ENCODE results near the gene ABHD10.
A peak's percentile ranks its signal among the peaks of the same experiment; 100 is the strongest.
"Not testable (repeated sequence)": the region's sequence is repeated elsewhere in the genome, so short reads cannot be mapped to it uniquely, and the experiment has no call there.

The ABHD10 gene

DNA sequence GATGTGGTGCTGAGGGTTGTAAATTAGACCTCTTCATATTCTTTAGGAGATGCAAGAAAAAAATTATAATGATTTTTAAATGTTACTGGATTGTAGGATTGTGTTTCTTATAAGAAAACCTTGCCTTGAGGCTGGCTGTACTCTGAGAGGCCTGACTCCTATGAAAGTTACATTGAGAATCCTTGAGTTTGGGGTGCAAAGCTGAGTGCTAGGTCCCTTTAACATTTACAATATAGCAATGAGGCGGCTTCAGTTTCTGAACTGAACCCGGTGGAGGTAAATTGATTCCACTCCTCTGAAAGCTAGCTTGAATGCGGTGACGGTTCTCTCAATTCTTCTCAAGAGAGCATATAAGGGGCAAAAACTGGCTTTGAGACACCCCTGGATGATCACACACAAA lies 55.6 kb downstream of the ABHD10 start, which contains the start of gene TMPRSS7:
TMPRSS7 (plus strand) TSS at position 301 of the 400 bp plus-strand sequence. CDS start 110 bp downstream, outside the sequence.
- DNase-seq (ENCODE audit: low read depth): no peak

DNA sequence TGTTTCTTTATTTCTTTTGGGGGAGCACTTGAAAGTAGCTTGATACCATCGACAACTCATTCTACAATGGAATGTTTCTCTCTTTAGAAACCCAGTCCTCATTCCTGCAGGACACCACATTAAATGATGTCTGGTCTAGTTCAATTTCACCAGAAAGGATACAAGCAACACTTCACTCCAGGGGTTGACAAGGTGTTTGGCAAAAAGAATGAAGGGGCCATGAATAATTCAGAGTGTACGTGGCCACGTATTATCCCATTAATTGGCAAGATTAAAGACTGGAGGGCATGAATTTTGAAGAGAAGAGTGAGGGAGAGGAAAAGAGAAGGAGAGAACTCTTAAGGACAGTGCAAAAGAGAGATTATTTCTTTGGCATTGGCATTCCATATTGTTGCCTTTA lies 56.4 kb downstream of the ABHD10 start:
- DNase-seq (ENCODE audit: low read depth): no peak

DNA sequence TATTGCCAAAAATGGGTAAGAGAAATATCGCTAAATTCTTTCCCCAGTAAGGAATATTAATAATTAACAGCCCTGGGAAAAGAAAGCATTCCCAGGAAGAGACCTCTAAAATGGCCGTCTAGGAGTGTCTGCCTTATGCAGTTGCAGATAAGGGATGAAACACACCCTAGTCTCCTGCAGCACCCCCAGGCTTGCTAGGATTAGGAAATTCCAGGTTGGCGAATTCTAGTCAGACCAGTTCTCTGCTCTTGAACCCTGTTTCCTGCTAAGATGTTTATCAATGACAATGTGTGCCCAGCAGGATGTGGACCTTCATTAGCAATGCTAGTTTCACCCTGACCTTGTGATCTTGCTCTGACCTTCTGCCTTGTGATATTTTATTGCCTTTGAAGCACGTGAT lies 58.4 kb downstream of the ABHD10 start:
- DNase-seq (ENCODE audit: low read depth): not testable (repeated sequence)

DNA sequence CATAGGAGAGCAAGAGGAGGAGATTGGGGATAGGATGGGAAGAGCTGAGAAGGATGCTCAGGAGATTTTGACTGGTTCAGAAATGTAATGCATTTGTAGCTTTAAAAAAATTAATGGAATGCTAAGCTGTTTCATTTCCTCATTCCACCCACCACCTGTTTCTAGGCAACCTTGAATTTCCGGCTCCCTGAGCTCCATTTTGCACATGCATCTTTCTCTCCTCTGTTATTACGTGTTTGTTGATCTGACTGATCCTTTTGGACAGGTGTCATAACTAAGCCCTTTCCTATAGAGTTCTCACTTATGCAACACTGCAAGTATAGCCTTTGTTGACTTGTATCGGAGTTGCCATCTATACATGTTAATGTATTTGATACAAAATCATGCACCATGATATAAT lies 60.0 kb downstream of the ABHD10 start:
- DNase-seq (ENCODE audit: low read depth): no peak

DNA sequence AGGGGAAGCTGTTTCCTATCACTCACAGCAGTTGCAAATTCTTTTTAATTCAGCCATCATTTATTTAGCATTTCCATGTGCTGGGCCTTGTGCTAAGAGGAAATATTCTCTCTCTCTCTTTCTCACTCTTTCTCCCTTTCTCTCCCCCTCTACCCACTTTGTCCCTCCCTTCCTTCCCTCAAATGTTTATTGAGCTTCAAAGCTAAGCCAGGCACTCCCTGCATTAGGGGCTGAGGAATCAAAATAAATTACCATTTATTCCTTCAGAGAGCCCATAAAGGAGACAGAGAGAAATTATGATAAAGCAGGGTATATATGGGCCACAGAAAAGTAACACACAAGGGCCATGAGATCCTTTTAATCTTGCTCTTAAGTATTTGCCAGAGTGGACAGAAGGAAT lies 62.5 kb downstream of the ABHD10 start:
- DNase-seq (ENCODE audit: low read depth): no peak

DNA sequence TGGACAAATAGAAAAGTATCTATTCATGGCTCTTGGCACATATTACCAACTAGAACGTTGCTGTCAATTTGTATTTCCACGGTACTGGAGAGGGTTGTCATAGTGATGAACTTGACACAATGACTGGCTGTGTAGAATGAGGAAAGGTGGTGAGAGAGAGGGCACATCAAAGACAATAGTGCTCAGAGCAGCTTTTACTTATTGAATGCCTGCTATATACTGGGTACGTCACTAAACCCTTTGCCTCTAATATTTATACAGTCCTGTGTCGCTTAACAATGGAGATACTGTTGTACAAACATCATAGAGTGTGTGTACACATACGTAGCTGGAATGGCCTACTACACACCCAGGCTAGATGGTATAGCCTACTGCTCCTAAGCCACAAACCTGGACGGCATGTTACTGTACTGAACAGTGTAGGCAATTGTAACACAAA lies 64.0 kb downstream of the ABHD10 start:
- peak; percentile 2 for DNase-seq (ENCODE audit: low read depth)

Measured in stromal cell of bone marrow (primary cell).